ENCODE data around the gene LCOR.

LCOR gene

GRCh38 chr10:96890172-96890513 lies 58.0 kb downstream of the LCOR start:
- DNase-seq (ENCODE audit: low read depth in 2 of 2): no peak

DNA sequence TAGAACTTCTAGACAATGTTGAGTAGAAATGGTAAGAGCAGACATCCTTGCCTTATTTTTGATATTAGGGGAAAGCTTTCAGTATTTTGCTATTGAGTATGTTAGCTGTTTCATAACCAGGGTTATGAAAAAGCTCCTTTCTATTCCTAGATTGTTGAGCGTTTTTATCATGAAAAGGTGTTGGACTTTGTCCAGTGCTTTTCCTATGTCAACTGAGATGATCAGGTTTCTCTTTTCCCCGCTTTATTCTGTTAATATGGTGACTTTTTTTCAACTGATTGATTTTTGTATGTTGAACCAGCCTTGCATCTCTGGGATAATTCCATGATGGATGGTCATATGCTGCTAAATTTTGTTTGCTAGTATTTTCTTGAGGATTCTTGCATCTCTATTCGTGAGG lies 58.5 kb downstream of the LCOR start:
- no peak for DNase-seq (ENCODE audit: low read depth in 2 of 2)

DNA sequence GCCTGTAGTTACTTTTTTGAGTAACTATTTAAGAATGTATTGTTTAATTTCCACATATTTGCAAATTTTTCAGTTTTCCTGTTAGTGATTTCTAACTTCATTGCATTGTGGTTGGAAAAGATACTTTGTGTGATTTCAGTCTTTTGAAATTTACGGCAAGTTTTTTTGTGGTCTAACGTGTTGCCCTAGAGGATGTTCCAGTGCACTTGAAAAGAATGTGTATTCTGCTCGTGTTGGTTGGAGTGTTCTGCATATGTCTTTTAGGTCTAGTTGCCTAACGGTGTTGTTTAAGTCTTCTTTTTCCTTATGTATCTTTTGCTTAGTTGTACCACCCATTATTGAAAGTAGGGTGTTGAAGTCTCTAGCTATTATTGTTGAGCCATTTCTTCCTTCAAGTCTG lies 59.7 kb downstream of the LCOR start:
- no peak for DNase-seq (ENCODE audit: low read depth in 2 of 2)

DNA sequence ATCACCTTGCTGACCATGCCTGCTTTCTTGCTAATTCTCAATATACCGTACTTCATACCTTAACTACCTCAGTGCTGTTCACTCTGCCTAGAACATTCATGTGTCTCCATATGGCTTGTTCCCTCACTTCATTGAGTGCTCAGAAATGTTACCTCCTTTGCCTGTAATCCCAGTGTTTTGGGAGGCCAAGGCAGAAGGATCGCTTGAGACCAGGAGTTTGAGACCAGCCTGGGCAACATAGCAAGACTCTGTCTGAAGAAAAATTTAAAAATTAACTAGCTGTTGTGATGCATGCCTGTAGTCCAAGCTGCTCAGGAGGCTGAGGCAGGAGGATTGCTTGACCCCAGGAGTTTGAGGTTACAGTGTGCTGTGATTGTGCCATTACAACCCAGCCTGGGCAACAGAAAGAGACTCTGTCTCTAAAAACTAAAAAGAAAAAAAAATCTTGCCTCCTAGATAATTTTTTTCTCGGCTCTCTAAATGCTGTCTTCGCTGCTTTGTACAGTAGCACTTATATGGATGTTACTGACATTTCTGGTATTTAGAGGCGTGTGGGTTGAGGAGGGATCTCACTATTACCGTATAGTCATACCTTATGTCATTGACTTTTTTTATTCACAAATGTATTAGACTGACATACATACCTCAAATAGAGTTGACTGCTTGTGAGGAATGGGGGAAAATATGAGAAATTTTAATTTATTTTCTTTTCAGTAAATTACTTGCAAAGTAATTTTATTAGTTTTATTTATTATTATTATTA lies 63.7 kb downstream of the LCOR start:
- no peak for DNase-seq (ENCODE audit: low read depth in 2 of 2)

DNA sequence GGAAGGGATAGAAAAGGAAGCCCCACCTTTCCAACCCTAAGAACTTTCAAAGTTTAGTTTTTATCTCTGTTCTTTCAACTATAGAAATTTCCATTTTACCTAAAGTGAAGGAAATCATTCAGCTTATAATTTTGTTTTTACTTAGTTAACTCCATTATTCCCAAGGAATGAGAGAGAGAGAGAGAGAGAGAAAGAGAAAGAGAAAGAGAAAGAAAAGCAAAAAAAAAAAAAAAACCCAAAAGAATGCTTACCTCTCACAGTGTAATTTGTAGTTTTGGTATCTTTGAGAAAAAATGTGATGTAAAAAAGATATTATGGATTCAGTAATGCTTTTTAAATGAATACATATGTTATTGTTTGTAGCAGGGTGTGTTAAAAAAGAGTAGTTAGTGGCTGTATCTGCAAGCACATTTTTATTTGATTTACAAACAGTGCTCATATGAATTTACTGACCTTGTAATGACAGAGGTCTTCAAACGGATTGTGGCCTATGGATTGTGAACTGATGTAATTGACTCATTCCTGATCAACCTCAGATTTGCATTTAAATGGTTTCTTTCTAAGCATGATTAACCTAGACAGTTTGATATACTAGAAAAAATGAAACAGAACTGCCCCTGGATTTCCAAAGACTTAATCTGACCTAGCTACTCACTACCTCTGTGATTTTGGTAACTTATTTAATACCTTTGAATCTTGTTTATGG lies 64.9 kb downstream of the LCOR start:
- no peak for DNase-seq (ENCODE audit: low read depth in 2 of 2)

- DNase-seq (ENCODE audit: low read depth in 2 of 2): no peak
Measured at GRCh38 chr10:96902117-96902516, 70.0 kb downstream of the LCOR start.

DNA sequence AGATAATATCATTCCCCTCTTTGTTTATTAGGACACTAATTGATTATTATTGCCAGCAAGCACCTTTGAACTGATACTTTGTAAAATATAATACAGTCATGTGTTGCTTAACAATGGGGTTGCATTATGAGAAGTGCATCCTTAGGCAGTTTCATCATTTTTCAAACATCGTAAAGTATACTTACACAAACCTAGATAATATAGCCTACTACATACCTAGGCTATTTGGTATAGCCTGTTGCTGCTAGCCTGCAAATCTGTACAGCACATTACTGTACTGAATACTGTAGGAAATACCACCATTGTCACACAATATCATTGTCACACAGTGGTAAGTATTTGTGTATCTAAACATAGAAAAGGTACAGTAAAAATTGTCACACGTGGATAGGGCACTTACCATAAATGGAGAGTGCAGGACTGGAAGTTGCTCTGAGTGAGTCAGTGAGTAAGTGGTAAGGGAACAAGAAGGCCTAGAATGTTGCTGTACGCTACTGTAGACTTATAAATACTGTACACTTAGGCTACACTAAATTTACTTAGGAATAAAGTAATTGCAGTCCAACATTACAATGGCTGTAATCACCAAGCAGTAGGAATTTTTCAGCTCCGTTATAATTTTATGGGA lies 70.7 kb downstream of the LCOR start:
- no peak for DNase-seq (ENCODE audit: low read depth in 2 of 2)

DNA sequence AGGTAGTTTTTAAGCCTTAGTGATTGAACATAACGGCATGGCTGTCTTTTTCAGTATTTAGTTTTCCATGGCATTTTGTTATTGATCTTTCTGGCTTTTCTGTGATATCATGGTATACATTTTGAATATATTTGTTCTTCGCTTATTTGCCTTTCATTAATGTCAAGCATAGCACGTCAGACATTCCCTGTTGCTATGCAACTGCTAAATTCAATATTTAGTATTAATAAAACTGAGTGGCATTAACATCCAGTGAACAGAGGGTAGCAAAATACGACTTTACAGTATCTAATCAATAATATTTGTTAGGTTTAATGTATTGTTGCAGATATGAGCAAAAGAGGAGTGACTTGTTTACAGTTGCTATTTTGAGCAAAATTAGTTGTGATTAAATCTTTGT lies 72.5 kb downstream of the LCOR start:
- no peak for DNase-seq (ENCODE audit: low read depth in 2 of 2)

- no peak for DNase-seq (ENCODE audit: low read depth in 2 of 2)
Measured at GRCh38 chr10:96906864-96907263, 74.8 kb downstream of the LCOR start.

GRCh38 chr10:96910488-96911395 lies 78.6 kb downstream of the LCOR start:
- no peak for DNase-seq (ENCODE audit: low read depth in 2 of 2)

GRCh38 chr10:96912405-96912804 lies 80.3 kb downstream of the LCOR start:
- no peak for DNase-seq (ENCODE audit: low read depth in 2 of 2)

DNA sequence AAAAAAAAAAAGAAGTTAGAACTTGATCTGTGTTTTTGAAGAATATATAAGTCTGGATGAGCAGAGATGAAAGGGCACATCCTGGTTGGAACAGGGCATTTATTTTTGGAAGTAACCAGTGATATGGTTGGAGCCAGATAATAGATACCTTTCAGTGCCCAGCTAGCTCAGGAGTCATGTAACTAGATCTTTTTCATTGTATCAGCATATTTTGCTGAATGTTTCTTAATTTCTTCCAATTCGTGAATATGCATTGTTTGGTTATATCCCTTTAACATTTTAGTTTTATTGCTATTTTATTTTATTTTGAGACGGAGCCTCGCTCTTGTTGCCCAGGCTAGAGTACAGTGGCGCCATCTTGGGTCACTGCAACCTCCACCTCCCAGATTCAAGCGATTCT lies 81.8 kb downstream of the LCOR start:
- no peak for DNase-seq (ENCODE audit: low read depth in 2 of 2)

- DNase-seq (ENCODE audit: low read depth in 2 of 2): no peak
Measured at GRCh38 chr10:96917628-96918027, 85.5 kb downstream of the LCOR start.

DNA sequence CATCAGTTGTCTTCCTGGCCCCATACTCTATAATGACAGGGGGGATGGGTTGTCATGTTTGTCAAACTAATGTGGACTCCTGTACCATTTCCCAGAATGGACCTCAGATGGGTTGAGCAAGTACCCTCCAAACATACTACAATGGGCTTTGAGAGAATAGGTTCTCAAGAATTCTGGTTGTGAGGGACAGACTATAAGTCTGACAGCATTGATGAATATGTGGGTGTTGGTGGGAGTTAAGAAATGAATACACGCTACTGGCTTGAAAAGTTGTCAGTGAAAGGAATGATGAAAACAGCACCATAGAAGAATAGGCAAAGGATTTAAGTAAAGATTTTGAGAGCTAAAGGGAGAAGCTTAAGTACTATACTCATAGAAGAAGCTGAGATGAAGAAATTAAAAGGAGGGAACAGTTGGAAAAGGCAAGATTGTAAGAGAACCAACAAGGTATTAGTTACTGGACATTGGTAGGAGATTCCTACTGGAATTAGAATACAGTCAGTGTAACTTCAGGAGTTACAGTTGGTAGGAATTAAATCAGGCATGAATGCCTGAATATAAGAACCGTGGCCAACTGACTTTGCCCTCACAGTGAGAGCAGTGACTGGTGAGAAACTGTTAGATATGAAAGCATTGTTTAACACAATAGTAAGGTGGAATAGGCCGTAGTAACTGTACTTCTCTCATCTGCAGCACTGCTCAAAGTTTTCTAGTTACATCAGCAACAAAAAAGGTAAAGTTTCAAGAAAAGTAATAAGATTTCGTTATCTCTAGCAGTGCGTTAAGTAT lies 86.3 kb downstream of the LCOR start:
- DNase-seq (ENCODE audit: low read depth in 2 of 2): no peak

GRCh38 chr10:96919785-96920430 lies 87.8 kb downstream of the LCOR start:
- no peak for DNase-seq (ENCODE audit: low read depth in 2 of 2)

DNA sequence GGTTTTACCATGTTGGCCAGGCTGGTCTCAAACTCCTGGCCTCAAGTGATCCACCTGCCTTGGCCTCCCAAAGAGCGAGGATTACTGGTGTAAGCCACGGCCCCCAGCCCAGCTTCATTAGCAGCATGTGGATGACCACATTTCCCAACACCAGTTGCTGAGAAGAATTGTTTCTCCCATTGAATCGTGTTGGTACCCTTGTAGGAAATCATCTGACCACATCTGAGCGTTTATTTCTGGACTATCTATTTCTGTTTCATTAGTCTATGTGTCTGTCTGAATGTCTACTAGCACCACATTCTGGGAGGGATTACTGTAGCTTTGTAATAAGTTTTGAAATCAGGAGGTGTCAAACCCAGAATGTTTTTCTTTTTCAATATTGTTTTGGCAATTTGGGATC lies 89.6 kb downstream of the LCOR start:
- DNase-seq (ENCODE audit: low read depth in 2 of 2): no peak

GRCh38 chr10:96922978-96923948 lies 91.2 kb downstream of the LCOR start:
- DNase-seq (ENCODE audit: low read depth in 2 of 2): no peak

- DNase-seq (ENCODE audit: low read depth in 2 of 2): no peak
Measured at GRCh38 chr10:96924861-96925260, 92.8 kb downstream of the LCOR start.

DNA sequence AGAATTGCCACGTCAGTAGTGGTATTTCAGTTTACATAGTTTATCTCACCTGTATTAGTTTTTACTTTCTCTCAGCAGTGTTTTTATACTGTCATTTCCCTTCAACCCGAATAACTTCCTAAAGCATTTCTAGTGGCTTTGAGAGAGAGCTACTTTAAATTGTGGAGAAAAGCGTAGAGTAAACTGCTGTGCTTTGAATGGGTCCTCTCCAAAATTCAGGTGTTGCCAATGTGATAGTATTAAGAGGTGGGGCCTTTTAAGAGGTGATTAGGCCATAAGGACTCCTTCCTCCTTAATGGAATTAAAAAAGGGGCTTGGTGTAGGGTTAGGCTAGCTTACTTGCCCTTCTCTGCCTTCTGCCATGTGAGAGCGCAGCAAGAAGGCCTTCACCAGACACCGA lies 98.4 kb downstream of the LCOR start:
- DNase-seq (ENCODE audit: low read depth in 2 of 2): no peak

DNA sequence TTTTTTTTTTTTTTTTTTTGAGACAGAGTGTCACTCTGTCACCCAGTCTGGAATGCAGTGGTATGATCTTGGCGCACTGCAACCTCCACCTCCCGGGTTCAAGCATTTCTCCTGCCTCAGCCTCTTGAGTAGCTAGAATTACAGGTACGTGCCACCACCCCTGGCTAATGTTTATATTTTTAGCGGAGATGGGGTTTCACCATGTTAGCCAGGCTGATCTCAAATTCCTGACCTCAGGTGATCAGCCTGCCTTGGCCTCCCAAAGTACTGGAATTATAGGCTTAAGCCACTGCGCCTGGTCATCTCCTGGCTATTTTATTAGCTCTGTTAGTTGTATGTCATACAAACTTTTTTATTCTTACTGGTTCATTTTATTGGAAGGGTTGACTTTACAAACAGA lies 103.0 kb downstream of the LCOR start:
- DNase-seq (ENCODE audit: low read depth in 2 of 2): no peak

Measured in stimulated activated CD8-positive, alpha-beta memory T cell treated with anti-CD3 and anti-CD28 coated beads, Interleukin-7, amount 100 ng/mL, for 4 hours (primary cell).